HFFc6 (cell line): ENCODE measurements around the gene NDUFS4. TPM values are rescaled to one million over a fixed set of nuclear protein-coding genes. Genes with fewer than 3 reads are reported as not detected.
A peak's percentile ranks its signal among the peaks of the same experiment; 100 is the strongest.
"Not testable (repeated sequence)": the region's sequence is repeated elsewhere in the genome, so short reads cannot be mapped to it uniquely, and the experiment has no call there.

ENCODE experiments used
- DNase-seq: peaks from one replicate; pipeline ENCODE4 v3.0.0-alpha.2; 2018
- H3K27ac Mint-ChIP-seq: 2 replicates; pipeline ENCODE4 v1.8.0; 2020; ENCODE audit warnings: mild to moderate bottlenecking, mixed read lengths
- H3K27me3 Mint-ChIP-seq: 2 replicates; pipeline ENCODE4 v1.8.0; 2021; ENCODE audit warnings: mild to moderate bottlenecking, moderate library complexity, mixed read lengths; ENCODE audit not compliant: insufficient read depth
- H3K36me3 Mint-ChIP-seq: 2 replicates; pipeline ENCODE4 v1.8.0; 2021; ENCODE audit warnings: low read depth, mixed read lengths
- H3K4me1 Mint-ChIP-seq: 2 replicates; pipeline ENCODE4 v1.8.0; 2020; ENCODE audit warnings: low read depth, mixed read lengths
- H3K4me3 Mint-ChIP-seq: 2 replicates; pipeline ENCODE4 v1.8.0; 2020; ENCODE audit warnings: mild to moderate bottlenecking, moderate library complexity, mixed read lengths
- H3K9me3 Mint-ChIP-seq: 2 replicates; pipeline ENCODE4 v1.8.0; 2020; ENCODE audit warnings: mild to moderate bottlenecking, mixed read lengths
- CTCF ChIP-seq: fragments of 200-600 bp; sonication (generic); IDR thresholded peaks from 2 replicates; pipeline ENCODE4 v1.5.0; 2021; ENCODE audit warnings: antibody characterized with exemption, mild to moderate bottlenecking
- total RNA-seq, 6 experiments: library from RNA; stranded (reverse); fragmentation: NEBNext Ultra II Directional; extraction: Animal tissue kit (Norgen Biotek cat#: 25700); gene quantifications; 2 replicates in 1 of 6; 3 replicates in 5 of 6; pipeline ENCODE4 v1.2.3, GENCODE V29; 2021

Gene NDUFS4
- total RNA-seq, 6 experiments from 2014 or later, result 93.7 to 116 (median 105) TPM

- H3K27ac Mint-ChIP-seq, result no peak overlapping the region
- H3K9me3 Mint-ChIP-seq, result no peaks in the 10 kb centered on the region
- no peak overlapping the region for H3K4me3 Mint-ChIP-seq
- peaks cover 5% of the 10 kb centered on the region; the same call in 1 of the 2 replicates for H3K36me3 Mint-ChIP-seq
- H3K4me1 Mint-ChIP-seq, result peaks cover 9% of the 10 kb centered on the region
- peaks cover 12% of the 10 kb centered on the region; the same call in 1 of the 2 replicates for H3K27me3 Mint-ChIP-seq
- DNase-seq, result no peak
- TF ChIP-seq CTCF, result no peak
These were observed 18.6 kb upstream of the NDUFS4 start for GRCh38 chr5:53541859-53542258.

GRCh38 chr5:53542926-53543325 lies 17.5 kb upstream of the NDUFS4 start:
- no peak for TF ChIP-seq CTCF
- no peak overlapping the region for H3K27ac Mint-ChIP-seq
- peaks cover 5% of the 10 kb centered on the region; the same call in 1 of the 2 replicates for H3K36me3 Mint-ChIP-seq
- no peaks in the 10 kb centered on the region for H3K9me3 Mint-ChIP-seq
- DNase-seq, result no peak
- H3K4me1 Mint-ChIP-seq, result peaks cover 9% of the 10 kb centered on the region
- H3K27me3 Mint-ChIP-seq, result peaks cover 6% of the 10 kb centered on the region; the same call in 1 of the 2 replicates
- no peak overlapping the region; the same call in 1 of the 2 replicates for H3K4me3 Mint-ChIP-seq

GRCh38 chr5:53543401-53543800 lies 17.0 kb upstream of the NDUFS4 start:
- peaks cover 6% of the 10 kb centered on the region; the same call in 1 of the 2 replicates for H3K27me3 Mint-ChIP-seq
- H3K4me3 Mint-ChIP-seq, result no peak overlapping the region; the same call in 1 of the 2 replicates
- H3K27ac Mint-ChIP-seq, result no peak overlapping the region
- H3K36me3 Mint-ChIP-seq, result peaks cover 5% of the 10 kb centered on the region; the same call in 1 of the 2 replicates
- peaks cover 9% of the 10 kb centered on the region for H3K4me1 Mint-ChIP-seq
- H3K9me3 Mint-ChIP-seq, result no peaks in the 10 kb centered on the region
- peak; percentile 1 for DNase-seq
- no peak for TF ChIP-seq CTCF

- Mint-ChIP-seq H3K9me3 (no peaks in the 10 kb centered on the region), H3K36me3 (peaks cover 2% of the 10 kb centered on the region; the same call in 1 of the 2 replicates), H3K4me1 (peaks cover 17% of the 10 kb centered on the region), H3K27ac (no peak overlapping the region), H3K4me3 (no peak overlapping the region), H3K27me3 (peaks cover 6% of the 10 kb centered on the region; the same call in 1 of the 2 replicates)
- DNase-seq, result no peak
- no peak for TF ChIP-seq CTCF
These were observed 14.7 kb upstream of the NDUFS4 start for GRCh38 chr5:53545744-53546143.

- no peaks in the 10 kb centered on the region for H3K36me3 Mint-ChIP-seq
- H3K9me3 Mint-ChIP-seq, result no peaks in the 10 kb centered on the region
- DNase-seq, result no peak
- TF ChIP-seq CTCF, result no peak
- peaks cover 2% of the 10 kb centered on the region; the same call in 1 of the 2 replicates for H3K27me3 Mint-ChIP-seq
- no peak overlapping the region for H3K27ac Mint-ChIP-seq
- peaks cover 17% of the 10 kb centered on the region for H3K4me1 Mint-ChIP-seq
- H3K4me3 Mint-ChIP-seq, result no peak overlapping the region
These were observed 13.2 kb upstream of the NDUFS4 start for GRCh38 chr5:53547226-53547625.

- not testable (repeated sequence) for H3K4me3 Mint-ChIP-seq, H3K27me3 Mint-ChIP-seq, H3K36me3 Mint-ChIP-seq, H3K27ac Mint-ChIP-seq, H3K9me3 Mint-ChIP-seq, DNase-seq
- H3K4me1 Mint-ChIP-seq, result peaks cover 18% of the 10 kb centered on the region
These were observed 11.9 kb upstream of the NDUFS4 start for GRCh38 chr5:53548501-53548900.
